HG03342 (cell line): Measurements from ENCODE around the gene CLCNKB.
"Not testable (repeated sequence)": the region's sequence is repeated elsewhere in the genome, so short reads cannot be mapped to it uniquely, and the experiment has no call there.

Experiments used
- ATAC-seq: cut with Tn5 transposase; IDR thresholded peaks from one replicate; pipeline ENCODE4 v1.9.1; 2021; ENCODE audit warnings: mild to moderate bottlenecking, moderate library complexity; ENCODE audit not compliant: unreplicated experiment

Gene CLCNKB

DNA sequence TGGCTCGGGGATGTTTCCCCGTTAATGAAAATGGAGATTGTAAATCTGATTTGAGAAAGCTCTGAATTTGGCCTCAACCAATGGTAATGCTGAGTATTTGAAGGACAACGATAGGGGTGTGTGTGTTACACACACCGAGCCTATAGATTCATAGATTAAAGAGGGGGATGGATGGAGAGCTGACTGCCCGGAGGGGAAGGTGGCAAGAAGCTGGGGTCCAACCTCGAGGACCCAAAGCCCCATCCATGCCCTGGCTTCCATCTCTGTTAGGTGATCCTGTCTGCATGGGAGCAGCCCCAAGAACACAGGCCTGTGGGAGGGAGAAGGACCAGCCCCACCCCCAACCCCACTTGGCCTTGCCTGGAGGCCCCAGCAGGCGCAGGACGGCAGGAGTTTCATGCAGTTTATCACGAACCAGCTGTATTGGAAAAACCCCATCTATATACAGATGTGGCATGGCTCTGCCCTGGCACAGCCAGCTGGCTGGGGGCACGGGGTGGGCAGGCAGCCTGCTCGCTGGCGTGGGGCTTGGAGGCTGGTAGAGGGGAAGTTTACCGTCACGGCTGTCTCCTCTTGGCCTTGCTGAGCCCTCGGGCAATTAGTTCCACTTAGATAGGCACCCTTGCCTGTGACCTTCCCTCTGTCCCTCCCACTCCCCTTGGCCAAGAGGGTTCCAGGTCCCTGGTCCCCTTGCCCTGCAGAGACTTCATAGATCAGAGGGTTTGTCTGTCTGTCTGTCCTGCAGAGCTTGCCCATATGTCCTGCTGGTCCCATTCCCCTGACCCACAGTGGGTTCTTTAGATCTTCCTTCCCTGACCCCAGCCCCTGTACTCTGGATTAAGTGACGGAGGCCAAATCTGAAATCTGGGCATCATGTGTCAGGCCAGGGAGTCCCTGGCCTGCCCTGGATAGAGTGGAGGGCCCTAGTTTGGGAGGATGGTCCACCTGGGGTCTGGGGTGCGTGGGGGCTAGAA, 28.8 kb upstream of the CLCNKB start:
- no peak for ATAC-seq

- no peak for ATAC-seq
Measured at GRCh38 chr1:16015491-16015890, 28.1 kb upstream of the CLCNKB start.

GRCh38 chr1:16015960-16016901, 27.4 kb upstream of the CLCNKB start:
- ATAC-seq, result no peak

DNA sequence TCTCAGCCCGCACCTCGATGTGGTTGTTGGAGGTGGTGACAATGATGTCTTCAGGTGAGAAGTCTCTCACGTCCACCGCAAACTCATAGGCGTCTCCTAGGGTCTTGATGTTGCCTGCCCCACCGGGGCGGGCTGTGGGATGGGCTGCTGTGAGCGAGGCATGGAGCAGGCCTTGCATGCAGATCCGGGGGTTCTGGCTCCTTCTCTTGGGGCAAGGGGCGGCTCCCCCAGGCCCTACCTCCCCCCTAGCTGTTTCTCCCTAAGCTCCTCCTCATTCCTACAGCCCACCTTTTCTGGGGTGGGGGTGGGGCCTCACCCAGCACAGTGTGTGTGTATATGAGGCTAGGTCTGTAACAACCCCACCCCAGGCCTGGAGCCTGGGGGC, 26.5 kb upstream of the CLCNKB start:
- ATAC-seq, result no peak

DNA sequence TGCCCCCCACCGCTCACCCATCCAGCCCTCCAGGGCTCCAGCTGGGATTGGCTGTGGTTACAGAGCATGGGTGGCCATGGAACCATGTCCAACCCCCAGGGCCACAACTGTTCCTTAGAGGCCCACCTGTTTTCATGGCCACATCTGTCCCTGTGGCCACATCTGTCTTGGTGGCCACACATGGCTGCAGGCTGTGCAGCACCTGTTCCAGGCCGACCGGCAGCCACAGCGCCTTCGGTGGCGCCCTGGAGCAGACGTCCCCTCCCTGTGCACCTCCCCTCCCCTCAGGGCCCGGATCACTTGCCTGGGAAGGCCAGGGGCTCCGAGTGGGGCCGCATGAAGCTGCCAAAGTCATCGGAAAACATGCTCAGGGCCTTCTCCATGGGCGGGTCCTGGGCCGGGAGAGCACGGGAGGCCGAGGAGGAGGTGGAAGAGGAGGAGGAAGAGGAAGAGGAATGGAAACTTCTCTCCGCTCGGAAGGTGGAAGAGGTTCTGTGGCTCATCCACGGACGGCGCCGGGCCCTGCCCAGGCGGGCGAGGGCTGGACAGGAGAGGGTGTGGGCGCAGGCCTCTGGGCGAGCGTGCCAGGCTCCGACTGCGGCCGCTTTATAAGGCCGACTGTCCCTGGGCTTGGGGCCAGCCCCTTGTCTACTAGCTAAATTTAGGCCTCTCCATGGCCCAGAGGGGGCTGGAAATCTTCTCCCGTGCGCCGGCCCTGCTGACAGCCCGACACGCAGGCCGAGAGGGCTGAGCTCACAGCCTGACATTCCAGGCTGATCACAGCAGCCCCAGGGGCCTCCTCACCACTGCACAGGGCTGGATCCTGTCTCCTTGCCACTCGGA, 25.9 kb upstream of the CLCNKB start, which contains the start of gene HSPB7:
Gene HSPB7 (minus strand): TSS at position 583 of the 843 bp plus-strand sequence. CDS start 80 bp downstream, at position 503.
- ATAC-seq, result no peak

GRCh38 chr1:16018308-16018707, 25.3 kb upstream of the CLCNKB start:
- no peak for ATAC-seq

DNA sequence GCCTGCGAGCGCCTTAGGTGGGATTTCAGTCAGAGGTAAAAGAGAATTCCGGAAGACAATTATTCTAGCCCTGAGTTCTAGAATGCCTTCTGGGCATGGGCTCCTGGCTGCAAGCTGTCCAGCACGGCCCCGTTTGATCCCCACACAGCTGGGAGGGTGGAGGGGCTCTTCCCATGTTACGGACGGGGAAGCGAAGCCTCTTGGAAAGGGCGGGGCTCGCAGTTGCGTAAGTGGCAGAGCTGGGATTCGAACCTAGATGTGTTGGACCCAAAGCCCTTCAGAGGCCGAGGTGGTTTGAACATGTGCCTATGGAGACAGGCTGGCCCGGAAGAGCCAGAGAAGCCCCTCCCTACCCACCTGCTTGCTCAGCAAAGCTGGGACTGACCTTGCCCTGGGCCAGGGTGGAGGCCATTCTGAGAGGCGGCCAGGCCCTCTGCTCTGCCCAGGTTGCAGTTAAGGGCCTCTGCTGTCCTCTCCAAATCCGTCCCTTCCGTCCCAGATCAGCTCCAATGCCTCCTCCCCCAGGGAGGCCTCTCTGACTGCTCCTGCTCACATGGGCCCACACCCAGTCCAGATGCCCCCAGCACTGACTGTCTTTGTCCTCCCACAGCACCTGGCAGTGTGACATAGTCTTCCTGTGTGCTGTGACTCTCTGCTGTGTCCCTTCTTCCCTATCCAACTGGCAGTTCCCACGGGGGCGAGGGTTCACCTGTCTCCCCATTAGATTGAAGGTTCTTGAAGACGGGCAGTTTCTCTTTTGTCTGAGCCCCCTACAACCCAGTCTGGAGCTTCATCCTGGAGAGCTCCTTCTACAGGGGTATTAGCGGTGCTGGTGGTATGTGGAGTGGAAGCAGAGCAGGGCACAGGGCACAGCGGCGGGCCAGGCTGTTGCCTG, 24.6 kb upstream of the CLCNKB start:
- ATAC-seq, result no peak

GRCh38 chr1:16019644-16020277, 23.8 kb upstream of the CLCNKB start:
- no peak for ATAC-seq

DNA sequence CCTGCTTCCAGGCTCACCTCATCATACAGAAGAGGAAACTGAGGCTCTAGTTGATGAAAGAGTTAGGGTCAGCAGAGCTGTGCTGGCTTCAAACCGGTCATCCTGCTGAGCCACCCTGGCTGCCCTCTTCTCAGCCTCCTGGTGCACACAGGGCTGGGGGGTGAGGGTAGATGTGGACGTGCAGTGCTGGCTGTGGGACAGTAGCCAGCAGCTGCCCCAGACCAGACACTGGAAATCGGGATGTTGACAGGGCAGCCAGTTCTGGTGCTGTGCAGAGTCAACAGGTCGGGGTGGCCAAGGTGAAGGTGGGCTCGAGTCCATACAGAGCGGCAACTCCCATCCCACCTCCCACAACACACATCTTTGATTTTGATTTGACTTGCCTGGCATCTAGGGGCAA, 23.3 kb upstream of the CLCNKB start:
- ATAC-seq, result no peak

DNA sequence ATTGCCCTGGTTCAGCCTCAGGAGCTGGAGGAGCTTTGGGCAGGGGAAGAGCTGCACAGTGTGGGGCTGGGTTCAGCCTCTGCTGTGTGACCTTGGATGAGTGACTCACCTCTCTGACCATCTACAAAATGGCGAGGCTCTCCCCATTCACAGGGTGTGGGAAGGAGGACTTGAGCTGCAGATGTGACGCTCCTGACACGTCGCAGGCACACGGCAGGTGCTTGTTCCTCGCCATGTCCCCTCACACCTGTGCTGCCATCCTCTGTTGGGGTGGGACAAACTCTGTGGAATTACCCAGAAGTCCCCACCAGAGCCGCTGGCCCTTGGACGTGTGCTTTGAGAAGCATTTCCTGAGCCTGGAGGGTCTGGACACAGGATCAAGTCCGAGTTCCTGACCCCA, 22.7 kb upstream of the CLCNKB start:
- ATAC-seq, result not testable (repeated sequence)

- no peak for ATAC-seq
Measured at GRCh38 chr1:16021681-16022080, 21.9 kb upstream of the CLCNKB start, which contains the start of gene CLCNKA. CLCNKA (plus strand) TSS chr1:16022036; CDS start chr1:16022620, 584 bp downstream.

- ATAC-seq, result no peak
Measured at GRCh38 chr1:16022393-16022792, 21.2 kb upstream of the CLCNKB start.

DNA sequence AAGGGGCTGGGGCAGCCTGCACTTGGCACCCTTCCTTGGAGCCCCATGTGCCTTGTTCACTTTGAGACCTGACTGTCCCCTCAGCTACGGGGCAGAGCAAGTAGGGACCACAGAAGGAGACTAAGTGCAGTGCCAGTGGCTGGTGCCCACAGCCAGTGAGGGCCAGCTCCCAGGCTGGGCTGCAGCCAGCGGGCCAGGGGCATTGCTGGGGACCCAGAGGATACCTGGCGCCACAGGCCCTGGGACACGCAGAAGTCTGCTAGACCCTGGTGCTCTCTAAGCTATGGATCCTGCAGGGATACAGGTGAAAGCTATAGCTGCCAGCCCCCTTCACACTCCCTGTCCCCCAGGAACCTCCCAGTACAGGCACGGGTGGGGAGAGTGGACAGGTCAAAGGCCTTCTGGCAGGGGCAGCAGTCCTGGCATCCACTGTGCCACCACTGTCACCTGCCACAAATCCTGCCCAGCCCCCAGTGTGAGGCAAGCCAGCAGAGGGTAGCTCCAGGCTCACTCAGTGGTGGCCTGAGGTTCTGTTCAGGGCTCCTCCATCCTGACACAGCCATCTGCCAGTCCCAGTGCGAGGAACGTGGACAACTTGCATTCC, 20.4 kb upstream of the CLCNKB start:
- no peak for ATAC-seq

GRCh38 chr1:16026302-16026701, 17.3 kb upstream of the CLCNKB start:
- ATAC-seq, result not testable (repeated sequence)

DNA sequence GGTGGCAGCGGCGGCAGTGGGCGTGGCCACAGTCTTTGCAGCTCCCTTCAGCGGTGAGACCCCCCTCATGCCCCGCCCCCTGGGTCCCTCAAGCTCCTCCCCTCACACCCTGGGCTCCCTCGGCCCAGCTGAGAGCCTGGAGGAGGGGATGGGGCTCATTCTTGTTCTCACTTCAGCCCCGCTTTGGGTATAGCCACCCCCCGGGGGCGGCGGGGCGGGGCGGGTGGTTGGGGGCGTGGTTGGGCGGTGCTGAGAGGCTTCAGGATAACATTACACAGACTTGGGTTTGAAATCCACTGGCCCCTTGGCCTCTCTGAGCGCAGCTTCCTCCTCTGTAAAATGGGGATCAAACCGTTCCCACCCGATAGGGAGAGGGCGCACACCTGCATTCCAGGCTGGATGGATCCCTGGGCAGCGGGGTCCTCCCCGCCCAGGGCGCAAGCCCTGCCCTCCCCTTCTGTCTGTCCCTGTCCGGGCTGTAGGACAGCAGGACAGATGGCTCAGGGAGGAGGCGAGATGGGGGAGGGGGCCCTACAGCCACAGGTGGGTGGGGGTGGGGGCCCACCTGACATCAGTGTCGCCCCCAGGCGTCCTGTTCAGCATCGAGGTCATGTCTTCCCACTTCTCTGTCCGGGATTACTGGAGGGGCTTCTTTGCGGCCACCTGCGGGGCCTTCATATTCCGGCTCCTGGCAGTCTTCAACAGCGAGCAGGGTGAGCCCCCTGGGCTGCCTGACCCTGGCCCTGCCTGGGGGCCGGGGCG, 16.7 kb upstream of the CLCNKB start:
- ATAC-seq, result no peak

- no peak for ATAC-seq
Measured at GRCh38 chr1:16028237-16029002, 15.2 kb upstream of the CLCNKB start.

DNA sequence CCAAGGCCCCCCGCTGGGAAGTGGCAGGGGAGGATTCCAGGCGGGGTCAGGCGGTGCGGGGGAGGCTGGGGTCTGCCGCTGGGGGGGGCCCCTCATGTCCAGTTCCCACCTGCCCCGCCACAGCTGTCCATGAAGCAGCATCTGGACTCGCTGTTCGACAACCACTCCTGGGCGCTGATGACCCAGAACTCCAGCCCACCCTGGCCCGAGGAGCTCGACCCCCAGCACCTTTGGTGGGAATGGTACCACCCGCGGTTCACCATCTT, 14.6 kb upstream of the CLCNKB start:
- not testable (repeated sequence) for ATAC-seq
